HG03439 (cell line): ENCODE measurements around the gene CYB561D2.

Source experiments
- ATAC-seq: cut with Tn5 transposase; IDR thresholded peaks from one replicate; pipeline ENCODE4 v1.9.1; 2021; ENCODE audit warnings: mild to moderate bottlenecking, moderate library complexity; ENCODE audit not compliant: unreplicated experiment

Gene CYB561D2

DNA sequence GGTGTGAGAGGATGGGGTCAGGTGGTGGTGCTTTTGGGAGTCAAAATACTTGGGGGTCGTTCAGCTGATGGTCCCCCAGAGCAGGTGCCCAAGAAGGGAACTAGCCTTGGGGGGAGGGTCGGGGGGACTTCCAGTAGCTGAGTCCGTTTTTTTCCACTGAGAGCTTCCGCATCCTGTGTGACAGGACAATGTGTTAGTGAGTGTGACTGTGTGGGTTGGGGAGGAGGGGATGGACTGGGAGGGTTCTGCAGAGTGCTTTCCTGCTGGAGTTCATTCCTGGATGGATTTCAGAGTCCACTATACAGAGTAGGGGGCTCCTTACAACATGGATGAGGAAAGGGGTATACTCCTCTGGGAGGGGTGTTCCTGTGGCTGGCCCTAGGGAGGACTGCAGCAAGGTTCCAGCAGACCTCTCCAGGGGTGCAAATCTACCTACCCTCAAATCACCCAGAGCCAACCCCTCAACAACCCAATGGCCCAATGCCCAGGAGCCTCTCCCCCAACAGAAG lies 27.5 kb upstream of the CYB561D2 start:
- ATAC-seq: no peak

DNA sequence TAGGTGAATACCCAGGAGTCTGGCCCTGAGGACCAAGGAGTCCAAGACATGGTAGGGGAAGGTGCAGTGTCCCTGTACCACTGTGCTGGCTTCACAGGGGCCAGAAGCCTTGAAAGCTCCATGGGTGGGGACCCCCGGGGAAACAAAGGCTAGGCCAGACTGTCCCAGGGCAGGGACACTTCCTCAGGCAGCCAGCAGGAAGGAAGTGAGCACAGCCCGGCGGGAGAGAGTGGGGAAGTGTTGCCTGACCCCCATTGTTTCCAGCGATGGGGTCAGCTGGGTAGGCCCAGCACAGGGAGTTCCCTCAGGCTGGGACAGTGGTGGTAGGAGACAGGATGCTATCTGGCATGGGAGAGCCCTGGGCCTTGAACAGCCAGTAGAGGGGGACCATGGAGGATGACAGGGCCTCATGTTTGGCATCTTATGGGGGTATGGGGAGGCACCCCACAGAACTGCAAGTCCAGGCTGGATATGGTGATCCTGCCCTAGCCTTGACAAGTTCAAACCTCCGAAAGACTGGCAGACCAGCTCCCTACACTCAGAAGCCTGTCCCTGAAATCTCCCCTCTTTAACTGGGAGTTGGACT lies 27.0 kb upstream of the CYB561D2 start:
- ATAC-seq: no peak

DNA sequence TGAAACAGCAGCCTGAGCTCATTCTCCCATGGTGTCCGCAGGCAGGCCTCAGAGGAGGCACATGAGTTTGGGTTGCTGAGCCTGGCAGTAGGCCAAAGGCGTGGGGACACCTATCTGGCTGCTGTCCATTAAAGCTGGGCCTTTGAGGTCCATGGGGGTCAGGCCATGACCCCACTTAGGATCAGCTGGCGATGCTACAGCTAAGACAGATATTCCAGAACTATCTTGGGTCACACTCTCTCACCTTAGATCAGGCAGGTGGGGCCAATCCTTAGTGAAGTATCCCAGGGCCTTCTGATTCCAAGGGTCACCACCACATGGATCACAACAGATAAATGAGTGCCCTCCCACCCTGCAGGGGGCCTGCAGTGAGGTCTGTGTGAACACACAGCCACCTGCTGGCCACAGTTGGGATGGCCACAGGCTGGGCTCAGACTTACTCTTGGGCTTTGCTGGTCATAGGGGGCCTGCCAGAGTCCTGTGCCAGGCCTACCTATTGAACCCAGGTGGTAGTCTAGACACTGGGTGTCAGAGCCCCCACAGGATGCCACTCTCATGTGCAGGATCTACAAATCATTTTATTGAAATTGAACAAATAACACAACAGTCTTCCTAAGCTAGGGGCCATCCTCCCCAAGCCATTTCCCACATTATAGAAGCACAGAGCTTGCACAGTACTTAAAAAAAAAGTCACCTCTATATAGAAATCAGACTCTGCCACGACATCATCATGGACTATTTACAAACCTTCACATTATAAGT lies 26.1 kb upstream of the CYB561D2 start:
- no peak for ATAC-seq

DNA sequence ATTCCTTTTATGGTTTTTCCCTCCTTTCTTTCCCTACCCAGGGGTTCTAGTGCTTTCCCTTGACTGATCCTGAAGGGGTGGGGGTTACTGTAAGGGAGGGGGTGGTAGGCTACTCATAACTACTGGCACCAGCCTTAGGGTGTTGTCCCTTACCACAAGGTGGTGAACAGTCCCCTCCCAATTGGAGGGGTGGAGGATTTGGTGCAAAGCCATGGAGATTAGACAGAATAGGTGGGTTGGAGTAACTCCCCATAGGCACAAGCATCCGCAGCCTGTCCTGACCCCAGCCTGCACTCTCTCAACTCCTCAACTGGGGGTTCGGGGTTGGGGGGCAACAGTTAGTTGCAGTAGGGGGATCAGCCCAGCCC lies 25.6 kb upstream of the CYB561D2 start:
- no peak for ATAC-seq

DNA sequence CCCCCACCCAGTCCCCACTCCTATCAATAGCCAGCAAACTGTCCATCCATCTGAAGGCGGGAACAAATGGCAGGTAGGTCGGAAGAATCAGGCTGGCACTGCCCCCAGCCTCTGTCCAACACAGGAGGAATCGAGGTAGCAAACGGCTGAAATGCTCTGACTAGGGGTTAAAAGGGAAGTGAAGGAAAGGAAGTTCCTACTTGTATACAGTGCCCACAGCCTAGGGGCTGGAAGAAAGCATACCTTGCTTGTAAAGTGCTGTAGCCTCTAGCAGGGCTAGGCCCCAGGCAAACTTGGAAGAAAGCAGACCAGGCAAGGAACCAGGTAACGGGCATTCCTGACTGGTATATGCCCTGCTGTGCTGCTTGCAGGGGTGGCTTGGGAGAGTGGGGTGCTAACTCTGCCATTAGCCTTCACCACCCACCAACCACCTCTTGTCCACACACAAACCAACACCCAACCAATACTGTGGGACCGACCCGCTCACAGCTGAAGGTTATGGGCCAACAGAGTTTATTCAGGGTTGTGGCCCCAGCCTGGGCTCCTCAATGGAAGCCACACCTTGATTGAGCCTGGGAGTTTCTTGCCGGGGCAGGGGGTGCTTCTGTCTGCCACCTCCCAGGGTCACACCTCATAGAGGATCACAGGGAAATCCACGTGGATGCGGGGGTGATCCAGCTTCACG lies 25.0 kb upstream of the CYB561D2 start:
- ATAC-seq: no peak

DNA sequence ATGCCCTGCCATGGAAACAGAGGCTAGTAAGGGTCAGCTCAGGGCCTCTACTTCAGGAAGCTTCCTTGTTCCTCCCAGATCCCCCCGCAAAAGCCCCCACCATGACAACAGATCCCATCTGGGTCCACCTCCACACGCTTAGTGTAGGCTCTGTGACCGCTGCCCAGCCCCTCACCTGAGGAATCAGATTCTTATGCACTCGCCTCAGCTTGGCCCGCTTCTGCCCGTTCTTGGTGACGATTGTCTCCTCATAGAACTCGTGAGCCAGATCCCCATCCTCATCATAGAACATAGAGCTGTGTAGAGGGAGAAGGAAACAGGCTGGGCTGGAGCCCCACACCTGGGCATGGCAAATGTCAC lies 24.5 kb upstream of the CYB561D2 start:
- no peak for ATAC-seq

DNA sequence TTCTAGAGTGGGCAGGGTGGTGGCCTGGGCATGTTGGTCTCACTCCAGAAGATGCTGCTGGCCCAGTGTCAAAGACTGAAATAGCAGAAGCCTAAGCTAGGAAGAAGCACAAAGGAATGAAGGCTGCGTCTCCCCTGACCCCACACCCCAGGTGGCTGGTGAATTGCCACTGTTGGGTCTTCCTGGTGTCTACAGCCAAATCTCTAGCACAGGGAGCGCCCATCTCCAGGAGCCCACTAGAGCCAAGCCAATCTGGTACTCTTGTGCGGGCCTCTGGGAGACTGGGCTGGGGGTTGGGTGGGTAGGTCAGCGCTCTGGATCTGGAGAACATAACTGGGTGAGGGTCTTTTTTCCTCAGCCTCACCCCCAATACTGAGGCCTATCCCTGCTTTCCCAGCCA lies 23.5 kb upstream of the CYB561D2 start:
- no peak for ATAC-seq

DNA sequence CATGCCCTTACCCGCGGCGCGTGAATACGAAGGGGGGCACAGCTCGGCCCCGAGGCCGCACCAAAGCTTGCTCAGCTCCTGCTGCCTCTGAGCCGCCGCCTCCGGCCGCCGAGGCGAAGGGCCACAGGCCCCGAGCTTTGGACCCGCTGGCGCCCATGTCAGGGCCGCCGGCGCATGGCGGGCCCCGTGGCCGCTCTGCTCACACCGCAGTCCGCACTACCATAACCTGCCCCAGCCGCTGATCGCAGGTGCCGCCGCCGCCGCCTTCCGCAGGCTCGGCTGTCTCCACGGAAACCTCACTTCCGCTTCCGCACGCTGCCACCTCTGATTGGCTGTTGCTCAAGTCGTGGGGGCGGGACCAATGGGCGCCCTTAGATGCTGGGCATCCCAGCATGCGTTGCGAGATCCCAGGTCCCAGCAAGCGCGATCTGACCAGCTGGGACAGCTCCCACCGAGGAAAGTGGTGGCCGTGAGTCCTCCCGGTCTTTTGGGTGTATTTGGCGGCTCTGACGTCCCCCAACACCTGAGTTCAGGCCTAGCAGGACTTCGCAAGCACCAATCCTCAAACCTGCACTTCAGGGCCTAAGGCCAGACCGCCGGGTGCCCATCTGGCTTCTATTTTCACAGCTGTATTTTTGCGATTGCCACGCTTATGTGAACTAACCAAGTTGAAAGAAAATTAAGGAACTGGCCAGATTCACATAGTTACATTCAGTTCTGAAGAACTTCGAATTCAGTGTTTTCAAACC lies 22.5 kb upstream of the CYB561D2 start, which contains the start of gene TUSC2:
TSS of gene TUSC2 (minus strand) at position 281 of the 749 bp plus-strand sequence. CDS start at position 157, 124 bp downstream.
- ATAC-seq: peak; percentile 76

DNA sequence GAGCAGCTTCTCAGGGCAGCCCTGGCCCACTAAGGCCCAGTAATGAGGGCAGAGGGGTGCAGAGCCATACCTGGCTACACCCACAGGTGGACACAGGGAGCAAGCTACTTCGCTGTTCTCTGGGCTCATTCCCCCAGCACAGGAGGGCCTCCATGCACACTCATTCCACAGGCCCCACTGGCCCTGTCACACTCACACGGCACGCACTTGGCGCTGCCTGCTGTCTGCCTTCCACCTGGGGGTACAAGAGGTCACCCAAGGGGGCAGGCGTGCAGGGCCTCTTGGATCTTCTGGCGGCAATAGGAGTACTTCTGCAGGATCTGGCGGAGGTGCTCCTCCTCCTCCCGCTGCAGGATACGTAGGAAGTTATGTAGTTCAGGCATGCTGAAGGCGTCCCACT lies 20.3 kb upstream of the CYB561D2 start:
- ATAC-seq: no peak

DNA sequence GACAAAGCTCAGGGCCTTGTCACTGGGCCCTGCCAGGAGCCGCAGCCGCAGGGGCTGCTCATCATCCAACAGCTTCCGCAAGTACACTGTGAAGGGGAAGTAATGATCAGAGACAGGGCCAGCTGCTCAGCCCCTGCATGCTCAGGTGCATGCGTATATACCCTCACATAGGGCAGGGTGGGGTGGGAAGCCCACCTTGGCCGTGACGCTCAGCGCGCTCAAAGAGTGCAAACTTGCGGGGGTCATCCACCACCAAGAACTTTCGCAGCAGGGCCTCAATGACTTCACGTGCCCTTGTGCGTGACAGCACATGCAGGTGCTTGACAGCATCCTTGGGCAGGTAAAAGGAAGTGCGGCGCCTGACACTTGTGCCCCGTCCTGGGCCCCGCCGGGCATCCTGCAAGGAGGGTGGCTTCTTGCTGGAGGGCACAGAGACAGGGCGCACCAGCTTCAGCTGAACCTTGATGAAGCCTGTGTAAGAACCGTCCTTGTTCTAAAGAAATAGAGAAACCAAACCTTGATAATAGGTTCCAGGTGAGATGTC lies 19.2 kb upstream of the CYB561D2 start:
- no peak for ATAC-seq

DNA sequence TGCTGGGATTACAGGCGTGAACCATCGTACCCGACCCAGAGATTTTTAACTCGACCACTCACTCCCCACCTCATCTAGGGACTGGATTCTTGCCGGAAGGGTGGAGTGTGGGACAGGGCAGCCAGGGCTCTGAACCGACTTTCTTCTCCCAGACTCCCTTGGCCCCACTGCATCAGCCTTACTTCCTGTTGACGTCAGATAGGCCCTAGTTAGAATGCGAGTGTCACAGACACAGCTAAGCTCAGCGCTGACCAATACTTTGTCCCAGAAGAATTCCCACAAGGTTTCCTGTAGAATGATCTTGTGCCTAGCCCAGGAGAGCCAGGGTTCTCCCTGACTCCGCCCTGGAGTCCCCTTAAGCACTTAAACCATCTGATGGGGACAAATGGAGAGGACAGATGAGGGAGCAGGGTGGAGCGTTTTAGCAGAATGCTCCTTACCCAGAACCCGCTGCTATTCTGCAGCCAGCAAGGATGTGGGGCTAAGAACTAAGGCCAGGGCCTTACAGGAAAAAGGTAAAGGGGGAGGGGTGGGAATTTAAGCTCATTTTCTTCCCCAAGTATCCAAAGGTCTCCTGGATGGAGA lies 16.8 kb upstream of the CYB561D2 start:
- ATAC-seq: no peak

DNA sequence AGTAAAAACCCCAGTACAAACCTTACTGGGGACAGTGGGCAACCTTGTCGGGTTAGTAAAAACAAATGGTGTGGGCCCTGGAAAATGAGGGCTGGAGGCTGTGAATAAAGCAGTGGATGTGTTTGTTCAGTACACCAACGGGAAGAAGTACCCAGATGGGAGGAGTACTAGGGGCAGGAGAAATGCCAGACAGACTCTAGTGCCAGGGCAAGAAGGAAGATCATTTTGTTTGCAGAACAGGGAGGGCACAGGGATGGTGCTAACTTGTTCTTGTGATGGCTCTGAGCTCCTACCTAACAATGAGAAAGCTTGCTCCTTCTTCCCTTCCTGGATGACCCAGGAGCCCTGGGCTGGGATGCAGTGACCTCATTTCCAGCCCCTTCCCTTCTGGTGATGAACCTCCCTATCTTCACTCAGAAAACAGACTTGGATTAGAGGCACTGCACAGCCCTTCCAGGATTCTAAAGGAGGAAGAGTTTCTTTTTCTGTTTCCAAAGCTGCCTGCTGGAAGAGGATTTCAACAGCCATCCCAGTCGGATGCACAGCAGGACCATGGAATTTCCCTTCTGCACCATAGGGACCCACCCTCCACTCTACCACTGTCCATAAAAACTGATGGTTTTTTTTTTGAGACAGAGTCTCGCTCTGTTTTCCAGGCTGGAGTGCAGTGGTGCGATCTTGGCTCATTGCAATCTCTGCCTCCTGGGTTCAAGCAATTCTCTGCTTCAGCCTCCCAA lies 16.2 kb upstream of the CYB561D2 start:
- no peak for ATAC-seq

DNA sequence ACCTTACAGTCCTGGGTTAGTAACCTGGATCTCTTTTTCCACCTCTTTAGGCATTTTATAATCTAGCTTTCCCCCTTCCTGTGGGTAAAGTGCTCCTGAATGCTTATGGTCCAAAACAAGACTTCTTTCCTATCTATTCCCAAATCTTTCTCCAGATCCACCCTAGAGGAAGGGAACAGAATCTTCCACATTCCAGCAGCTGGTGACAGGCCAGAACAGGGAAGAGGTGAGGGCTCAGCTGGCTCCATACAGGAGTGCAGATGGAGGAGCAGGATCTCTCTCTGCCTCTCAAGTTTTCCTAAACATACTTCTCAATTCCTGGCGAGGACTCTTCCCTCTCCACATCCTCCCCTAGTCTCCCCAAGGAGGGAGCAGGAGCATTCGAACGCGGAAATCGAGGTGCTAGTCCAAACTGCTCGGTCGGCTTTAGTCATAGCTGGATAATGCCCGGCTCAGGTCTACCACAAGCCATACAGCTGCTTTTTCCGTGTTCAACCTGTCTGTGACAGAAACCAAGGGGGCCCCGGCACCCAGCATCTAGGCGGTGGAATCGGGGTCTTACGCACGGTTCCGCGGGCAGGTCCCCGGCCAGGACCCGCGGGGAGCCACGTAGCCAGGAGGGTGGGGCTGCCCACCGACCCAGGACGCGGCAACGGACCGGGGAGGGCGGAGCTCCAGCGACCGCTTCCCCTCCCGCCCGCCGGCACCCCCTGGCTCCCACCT lies 14.0 kb upstream of the CYB561D2 start:
- peak; percentile 31 for ATAC-seq

DNA sequence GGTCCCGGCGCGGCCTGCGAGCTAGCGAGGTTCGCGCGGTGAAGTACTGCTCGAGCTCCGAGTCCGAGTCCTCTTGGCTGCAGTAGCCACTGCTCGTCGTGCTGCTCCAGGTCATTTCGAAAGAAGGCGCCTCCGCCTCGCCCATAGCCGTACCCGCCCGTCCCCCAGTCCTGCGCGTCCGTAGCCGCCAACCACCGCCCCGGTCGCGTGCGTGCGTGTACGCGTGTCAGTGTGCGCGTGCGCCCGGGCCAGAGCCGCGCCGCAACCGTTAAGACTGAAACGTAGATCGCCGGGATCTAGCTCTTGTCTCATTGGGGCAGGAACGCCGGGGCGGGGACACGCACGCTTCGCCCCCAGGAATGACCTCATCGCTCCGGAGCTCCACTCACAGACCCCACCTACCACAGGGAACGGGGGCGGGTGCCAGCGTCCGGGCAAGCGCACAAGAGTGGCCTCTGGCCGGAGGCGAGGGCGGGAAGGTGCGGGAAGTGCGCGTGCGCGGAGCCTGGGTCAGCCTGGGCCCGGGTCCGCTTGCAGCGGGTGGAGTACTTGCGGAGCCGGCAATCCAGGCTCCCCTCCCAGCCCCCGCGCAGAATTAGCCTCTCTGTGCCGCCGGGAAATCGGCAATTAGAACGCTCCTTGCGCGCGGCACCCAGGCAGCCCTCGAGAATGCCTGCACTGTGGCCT lies 13.3 kb upstream of the CYB561D2 start:
- ATAC-seq: peak; percentile 76

DNA sequence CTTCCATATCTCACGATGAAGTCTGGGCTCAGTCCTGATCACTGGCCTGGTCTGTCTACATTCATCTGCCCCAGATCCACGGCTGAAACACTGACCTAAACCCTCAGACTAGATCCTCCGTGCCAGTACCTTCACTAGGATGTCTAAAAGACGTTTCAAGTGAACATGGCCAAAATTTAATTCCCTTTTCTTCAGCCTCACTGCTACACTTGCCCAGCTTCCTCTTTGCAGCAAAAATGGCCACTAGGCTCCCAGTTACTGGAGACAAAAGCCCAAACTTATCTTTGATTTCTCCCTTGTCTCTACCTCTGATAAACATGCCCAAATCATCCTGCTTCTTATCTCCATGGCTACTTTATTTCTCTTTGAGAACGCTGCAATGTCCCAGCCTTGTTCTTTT lies 11.7 kb upstream of the CYB561D2 start:
- ATAC-seq: no peak

DNA sequence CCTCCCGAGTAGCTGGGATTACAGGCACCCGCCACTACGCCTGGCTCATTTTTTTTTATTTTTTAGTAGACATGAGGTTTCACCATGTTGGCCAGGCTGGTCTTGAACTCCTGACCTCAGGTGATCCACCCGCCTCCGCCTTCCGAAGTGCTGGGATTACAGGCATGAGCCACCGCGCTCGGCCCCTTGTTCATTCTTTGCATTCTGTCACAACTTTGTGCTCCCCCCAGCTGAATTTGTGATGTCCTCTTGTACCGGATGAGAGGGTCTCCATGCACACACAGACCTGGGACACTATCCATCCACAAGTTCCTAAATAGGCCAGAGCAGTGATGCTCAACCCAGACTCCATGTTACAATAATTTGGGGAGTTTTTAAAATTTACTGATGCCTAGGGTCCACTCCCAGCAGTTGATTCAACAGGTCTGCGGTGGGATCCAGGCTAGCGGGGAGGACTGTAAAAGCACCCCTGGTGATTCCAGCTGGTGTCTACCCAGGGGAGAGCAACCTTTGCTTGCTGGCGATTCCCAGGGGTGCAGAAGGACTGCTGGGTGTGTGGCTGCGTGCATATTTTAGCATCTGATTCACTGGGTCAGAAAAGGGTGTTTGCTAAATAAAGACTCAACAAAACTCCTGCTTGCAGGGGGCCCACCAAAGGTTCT lies 11.0 kb upstream of the CYB561D2 start:
- ATAC-seq: no peak

DNA sequence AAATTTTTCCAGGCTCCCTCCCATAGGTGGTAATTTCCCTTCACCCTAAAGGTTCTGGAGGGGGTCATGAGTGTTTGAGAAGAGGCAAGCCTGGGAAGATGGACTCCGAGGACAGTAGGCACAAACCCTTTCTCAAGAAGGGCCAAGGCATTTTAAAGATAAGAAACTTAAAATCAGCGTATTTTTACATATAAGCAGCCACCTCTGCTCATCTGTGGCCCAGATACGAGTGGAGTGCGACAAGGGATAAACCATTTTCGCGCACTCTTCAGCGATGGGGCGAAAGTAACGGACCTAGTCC lies 10.6 kb upstream of the CYB561D2 start:
- ATAC-seq: no peak
